ENCODE data around the gene USP35. TPM values are rescaled to one million over a fixed set of nuclear protein-coding genes. Genes with fewer than 3 reads are reported as not detected.
"Not testable (repeated sequence)": the region's sequence is repeated elsewhere in the genome, so short reads cannot be mapped to it uniquely, and the experiment has no call there.

USP35 gene
- total RNA-seq, 1 donor from 2014 or later, result 33.2 TPM

- no peak for DNase-seq (ENCODE audit: low spot score)
These were observed 41.6 kb downstream of the USP35 start for GRCh38 chr11:78230161-78230877.

GRCh38 chr11:78231962-78232501, 43.3 kb downstream of the USP35 start:
- peak; percentile 75 for DNase-seq (ENCODE audit: low spot score)

- not testable (repeated sequence) for DNase-seq (ENCODE audit: low spot score)
These were observed 44.3 kb downstream of the USP35 start for GRCh38 chr11:78233046-78233445.

- DNase-seq (ENCODE audit: low spot score), result no peak
These were observed 45.3 kb downstream of the USP35 start for GRCh38 chr11:78234006-78234405.

- no peak for DNase-seq (ENCODE audit: low spot score)
These were observed 48.8 kb downstream of the USP35 start for GRCh38 chr11:78237293-78238046.

GRCh38 chr11:78239781-78240180, 51.1 kb downstream of the USP35 start:
- DNase-seq (ENCODE audit: low spot score), result no peak

GRCh38 chr11:78241475-78241874, 52.8 kb downstream of the USP35 start:
- no peak for DNase-seq (ENCODE audit: low spot score)

- no peak for DNase-seq (ENCODE audit: low spot score)
These were observed 55.4 kb downstream of the USP35 start for GRCh38 chr11:78244080-78244479.

GRCh38 chr11:78244546-78245255, 56.0 kb downstream of the USP35 start:
- DNase-seq (ENCODE audit: low spot score), result no peak

- peak; percentile 45 for DNase-seq (ENCODE audit: low spot score)
These were observed 59.5 kb downstream of the USP35 start for GRCh38 chr11:78248191-78248590.

- DNase-seq (ENCODE audit: low spot score), result no peak
These were observed 60.2 kb downstream of the USP35 start for GRCh38 chr11:78248903-78249302.

GRCh38 chr11:78250099-78250498, 61.4 kb downstream of the USP35 start:
- DNase-seq (ENCODE audit: low spot score), result no peak

- peak; percentile 84 for DNase-seq (ENCODE audit: low spot score)
These were observed 62.5 kb downstream of the USP35 start for GRCh38 chr11:78251083-78251775.

GRCh38 chr11:78253797-78254196, 65.1 kb downstream of the USP35 start:
- no peak for DNase-seq (ENCODE audit: low spot score)

- DNase-seq (ENCODE audit: low spot score), result peak; percentile 58
These were observed 65.5 kb downstream of the USP35 start for GRCh38 chr11:78254268-78254667.

- no peak for DNase-seq (ENCODE audit: low spot score)
These were observed 67.2 kb downstream of the USP35 start for GRCh38 chr11:78255919-78256318.

GRCh38 chr11:78256962-78257361, 68.2 kb downstream of the USP35 start:
- peak; percentile 98 for DNase-seq (ENCODE audit: low spot score)

GRCh38 chr11:78257654-78258053, 68.9 kb downstream of the USP35 start:
- DNase-seq (ENCODE audit: low spot score), result no peak

- DNase-seq (ENCODE audit: low spot score), result no peak
These were observed 71.2 kb downstream of the USP35 start for GRCh38 chr11:78259777-78260487.

- DNase-seq (ENCODE audit: low spot score), result no peak
These were observed 72.6 kb downstream of the USP35 start for GRCh38 chr11:78261367-78261766.

- no peak for DNase-seq (ENCODE audit: low spot score)
These were observed 73.1 kb downstream of the USP35 start for GRCh38 chr11:78261828-78262227.
